Spleen (tissue), 7 donors: Measurements from ENCODE around the gene POU6F1.

ENCODE experiments used
- POLR2A ChIP-seq, 3 donors: fragments of 450-650 bp; IDR thresholded peaks; one replicate each; pipeline ENCODE4 v1.5.1; 2017; ENCODE audit warnings: antibody characterized with exemption in 3 of 3, mild to moderate bottlenecking in 1 of 3
- TF ChIP-seq, protein P1 (sequence below), 11 experiments: fragments of 200-600 bp in 7 of 11; fragments of 450-650 bp in 4 of 11; sonication (generic) in 4 of 11; IDR thresholded peaks in 8 of 11; conservative IDR thresholded peaks in 3 of 11; 1 replicate in 7 of 11; 2 replicates in 4 of 11; pipeline versions ENCODE4 v1.4.0 to v1.8.0; 2016 to 2021; ENCODE audit warnings: antibody characterized with exemption in 11 of 11, inconsistent platforms in 4 of 11, mild to moderate bottlenecking in 1 of 11
- donor health status: DM: no; HTN: no; CAD: no; lungs with moderate emphysema.
- donor health status: DM: no; HTN: no; CAD: no.
- donor health status: DM: no; HTN: no; CAD: no.

- TF ChIP-seq, protein P1, sequence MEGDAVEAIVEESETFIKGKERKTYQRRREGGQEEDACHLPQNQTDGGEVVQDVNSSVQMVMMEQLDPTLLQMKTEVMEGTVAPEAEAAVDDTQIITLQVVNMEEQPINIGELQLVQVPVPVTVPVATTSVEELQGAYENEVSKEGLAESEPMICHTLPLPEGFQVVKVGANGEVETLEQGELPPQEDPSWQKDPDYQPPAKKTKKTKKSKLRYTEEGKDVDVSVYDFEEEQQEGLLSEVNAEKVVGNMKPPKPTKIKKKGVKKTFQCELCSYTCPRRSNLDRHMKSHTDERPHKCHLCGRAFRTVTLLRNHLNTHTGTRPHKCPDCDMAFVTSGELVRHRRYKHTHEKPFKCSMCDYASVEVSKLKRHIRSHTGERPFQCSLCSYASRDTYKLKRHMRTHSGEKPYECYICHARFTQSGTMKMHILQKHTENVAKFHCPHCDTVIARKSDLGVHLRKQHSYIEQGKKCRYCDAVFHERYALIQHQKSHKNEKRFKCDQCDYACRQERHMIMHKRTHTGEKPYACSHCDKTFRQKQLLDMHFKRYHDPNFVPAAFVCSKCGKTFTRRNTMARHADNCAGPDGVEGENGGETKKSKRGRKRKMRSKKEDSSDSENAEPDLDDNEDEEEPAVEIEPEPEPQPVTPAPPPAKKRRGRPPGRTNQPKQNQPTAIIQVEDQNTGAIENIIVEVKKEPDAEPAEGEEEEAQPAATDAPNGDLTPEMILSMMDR (IDR thresholded peaks at IDR 0.05 in 8 of 11, conservative IDR thresholded peaks at IDR 0.05 in 3 of 11): no peak
- TF ChIP-seq POLR2A (IDR thresholded peaks at IDR 0.05): no peak
Observed at GRCh38 chr12:51227962-51228361, 10.1 kb upstream of the POU6F1 start.
